Breast epithelium (tissue), 3 donors: ENCODE measurements around the gene C1S.

Source experiments
- CTCF ChIP-seq, 3 donors: fragments of 450-650 bp; IDR thresholded peaks; one replicate each; pipeline ENCODE4 v1.5.1; 2016 to 2017; ENCODE audit warnings: antibody characterized with exemption in 3 of 3, mild to moderate bottlenecking in 3 of 3, moderate library complexity in 3 of 3
- POLR2A ChIP-seq: fragments of 450-650 bp; IDR thresholded peaks from one replicate; pipeline ENCODE4 v1.6.1; 2016; ENCODE audit warnings: antibody characterized with exemption, mild to moderate bottlenecking, moderate library complexity

- TF ChIP-seq CTCF (IDR thresholded peaks at IDR 0.05): no peak
- no peak for TF ChIP-seq POLR2A
Observed at GRCh38 chr12:7072035-7072434, 11.5 kb downstream of the C1S start.
